Left hindlimb (tissue), 1 donor: Measurements from ENCODE around the gene FGF12.

Experiments
- DNase-seq: peaks from one replicate; pipeline ENCODE4 v3.0.0-alpha.2; 2018

The FGF12 gene

GRCh38 chr3:192684151-192684550 is 43.2 kb downstream of the FGF12 start:
- DNase-seq, result no peak

- no peak for DNase-seq
These were observed 51.2 kb downstream of the FGF12 start for GRCh38 chr3:192675958-192676649.

GRCh38 chr3:192655628-192656027 is 71.7 kb downstream of the FGF12 start:
- no peak for DNase-seq

GRCh38 chr3:192655040-192655439 is 72.3 kb downstream of the FGF12 start:
- no peak for DNase-seq

- DNase-seq, result no peak
These were observed 73.5 kb downstream of the FGF12 start for GRCh38 chr3:192653862-192654261.

- DNase-seq, result no peak
These were observed 74.6 kb downstream of the FGF12 start for GRCh38 chr3:192652727-192653126.

- DNase-seq, result no peak
These were observed 75.4 kb downstream of the FGF12 start for GRCh38 chr3:192651836-192652512.

GRCh38 chr3:192645437-192645836 is 81.9 kb downstream of the FGF12 start:
- no peak for DNase-seq

- no peak for DNase-seq
These were observed 84.7 kb downstream of the FGF12 start for GRCh38 chr3:192642651-192643050.

GRCh38 chr3:192641919-192642318 is 85.4 kb downstream of the FGF12 start:
- no peak for DNase-seq

GRCh38 chr3:192639987-192640386 is 87.4 kb downstream of the FGF12 start:
- no peak for DNase-seq

GRCh38 chr3:192637803-192638202 is 89.5 kb downstream of the FGF12 start:
- DNase-seq, result no peak

- DNase-seq, result no peak
These were observed 90.6 kb downstream of the FGF12 start for GRCh38 chr3:192636517-192637444.

- DNase-seq, result no peak
These were observed 97.9 kb downstream of the FGF12 start for GRCh38 chr3:192629429-192629828.

GRCh38 chr3:192621909-192622308 is 105.4 kb downstream of the FGF12 start:
- DNase-seq, result no peak

GRCh38 chr3:192620275-192620674 is 107.1 kb downstream of the FGF12 start:
- DNase-seq, result no peak

- no peak for DNase-seq
These were observed 115.9 kb downstream of the FGF12 start for GRCh38 chr3:192611411-192611810.

- no peak for DNase-seq
These were observed 118.4 kb downstream of the FGF12 start for GRCh38 chr3:192608726-192609600.

GRCh38 chr3:192607798-192608197 is 119.5 kb downstream of the FGF12 start:
- no peak for DNase-seq

- no peak for DNase-seq
These were observed 129.4 kb downstream of the FGF12 start for GRCh38 chr3:192597913-192598312.

- no peak for DNase-seq
These were observed 129.8 kb downstream of the FGF12 start for GRCh38 chr3:192597506-192597905.

GRCh38 chr3:192578729-192579128 is 148.6 kb downstream of the FGF12 start:
- DNase-seq, result no peak

- DNase-seq, result no peak
These were observed 149.5 kb downstream of the FGF12 start for GRCh38 chr3:192577811-192578210.
